Posterior vena cava (tissue), 2 donors: ENCODE results near the gene FLVCR2. TPM values are rescaled to one million over a fixed set of nuclear protein-coding genes. Genes with fewer than 3 reads are reported as not detected.

Experiments
- DNase-seq: peaks from one replicate; pipeline ENCODE4 v3.0.0-alpha.2; 2020; ENCODE audit warnings: low spot score
- intact Hi-C, 2 donors: fragments of 100-400 bp; cut with DNase I; formaldehyde crosslinking; loops; one replicate each; pipeline versions ENCODE4 v1.14.1 to v1.14.2; 2022 to 2023
- total RNA-seq, 2 donors: library from RNA; stranded (reverse); fragmentation: NEBNext Ultra II Directional; extraction: Animal tissue kit (Norgen Biotek cat#: 25700); gene quantifications; one replicate each; pipeline ENCODE4 v1.2.1, GENCODE V29; 2021
- donor health status: DM: yes; HTN: yes; CAD: no.
- donor health status: DM: yes; HTN: yes; CAD: no.

The FLVCR2 gene
- total RNA-seq, 2 donors from 2014 or later: 4.8 to 7.9 TPM

- no peak for DNase-seq
- intact Hi-C loops: no loop called here
Measured at GRCh38 chr14:75615200-75615599, 36.8 kb downstream of the FLVCR2 start.

DNA sequence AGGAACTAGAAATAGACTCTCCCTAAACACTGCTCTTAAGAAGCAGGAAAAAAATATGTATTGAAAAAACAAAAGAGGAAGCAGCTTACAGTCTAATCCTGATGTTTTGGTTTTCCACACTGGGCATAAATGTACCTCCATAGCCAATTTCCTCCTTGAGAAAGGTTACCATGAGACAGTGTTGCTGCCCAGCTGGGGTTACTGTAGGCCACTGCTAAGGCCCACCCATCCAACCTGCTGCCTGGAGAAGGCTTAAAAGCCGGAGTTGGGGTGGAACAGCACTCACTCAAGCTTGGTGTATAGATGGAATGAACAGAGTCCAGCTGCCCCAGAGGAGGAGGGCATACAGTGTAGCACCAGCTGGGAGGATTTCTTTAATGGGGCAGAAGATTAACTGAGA is 41.1 kb downstream of the FLVCR2 start:
- intact Hi-C loops: no loop called here
- no peak for DNase-seq

- intact Hi-C loops: no loop called here
- DNase-seq: no peak
Measured at GRCh38 chr14:75625034-75625433, 46.6 kb downstream of the FLVCR2 start.

GRCh38 chr14:75626396-75626795 is 48.0 kb downstream of the FLVCR2 start:
- intact Hi-C loops: no loop called here
- no peak for DNase-seq

DNA sequence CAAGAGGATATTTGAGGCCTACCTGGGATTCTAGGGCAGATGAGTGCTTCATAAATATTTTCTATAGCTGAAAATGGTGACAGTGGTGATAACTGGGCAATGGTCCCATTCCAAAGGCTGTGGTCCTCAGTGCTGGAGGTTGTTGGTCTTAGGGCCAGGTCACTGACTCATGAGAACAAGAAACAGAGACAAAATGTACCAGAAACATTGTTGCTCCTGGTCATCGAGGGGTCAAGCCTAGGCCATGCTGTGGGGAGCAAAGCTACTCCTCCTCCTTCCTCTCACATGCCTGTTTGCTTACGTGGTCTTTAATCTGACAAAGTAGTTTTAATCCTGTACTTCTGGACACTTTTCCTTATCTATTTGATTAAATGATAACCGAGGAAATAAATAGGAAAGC is 48.4 kb downstream of the FLVCR2 start:
- no peak for DNase-seq
- intact Hi-C loops: no loop called here

GRCh38 chr14:75627406-75627805 is 49.0 kb downstream of the FLVCR2 start:
- intact Hi-C loops: no loop called here
- no peak for DNase-seq

DNA sequence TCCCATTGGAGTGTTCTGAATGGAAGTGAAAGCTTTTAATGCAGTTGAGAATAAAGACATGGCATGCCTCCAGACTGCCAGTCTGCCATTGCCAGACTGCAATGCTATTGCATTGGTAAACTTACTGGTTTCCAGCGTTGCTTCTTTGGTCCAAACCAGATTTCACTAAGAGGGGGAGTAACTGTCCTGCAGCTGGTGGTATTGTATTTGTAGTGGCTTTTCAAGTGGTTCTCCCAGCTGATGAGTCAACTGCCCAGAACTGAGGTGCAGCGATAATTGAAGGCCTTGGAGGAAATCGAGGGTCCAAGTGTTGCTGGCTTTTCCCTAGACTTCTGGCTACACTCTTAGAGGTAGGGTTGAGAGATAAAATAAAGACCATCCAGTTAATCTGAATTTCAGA is 50.4 kb downstream of the FLVCR2 start:
- intact Hi-C loops: no loop called here
- DNase-seq: no peak

DNA sequence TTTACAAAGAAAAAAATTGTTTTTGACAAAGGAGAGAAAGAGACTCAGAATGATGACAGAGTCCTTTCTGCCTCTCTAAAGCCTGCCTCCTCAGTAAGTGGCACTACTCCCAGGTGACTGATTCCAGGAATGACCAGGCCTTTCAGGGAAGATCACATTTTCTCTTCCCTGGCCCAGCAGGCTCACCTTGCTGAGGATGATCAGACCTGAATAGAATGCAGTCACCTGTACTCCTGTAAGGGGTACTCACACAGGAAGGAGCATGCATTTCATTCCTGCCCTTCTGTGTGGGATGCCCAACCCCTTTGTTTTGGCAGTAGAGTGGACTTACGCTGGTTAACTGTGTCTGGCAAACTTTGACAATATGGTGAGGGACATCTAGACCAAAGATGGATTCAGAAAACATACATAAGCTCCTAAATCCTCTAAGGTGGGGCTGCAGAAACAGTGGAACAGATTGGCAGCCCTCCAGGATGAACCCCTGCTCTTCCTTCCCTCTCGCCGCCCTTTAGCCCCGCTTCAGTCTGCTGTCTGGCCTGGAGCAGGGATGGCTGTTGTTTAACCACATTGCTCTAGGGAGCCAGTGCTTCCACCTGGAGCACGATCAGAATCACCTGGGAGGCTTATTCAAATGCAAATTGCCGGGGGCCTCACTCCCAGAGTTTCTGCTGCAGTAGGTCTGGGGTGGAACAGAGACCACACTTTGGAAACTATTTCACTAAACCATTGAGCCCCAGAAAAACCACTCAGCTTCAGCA is 52.5 kb downstream of the FLVCR2 start:
- intact Hi-C loops: no loop called here
- no peak for DNase-seq

DNA sequence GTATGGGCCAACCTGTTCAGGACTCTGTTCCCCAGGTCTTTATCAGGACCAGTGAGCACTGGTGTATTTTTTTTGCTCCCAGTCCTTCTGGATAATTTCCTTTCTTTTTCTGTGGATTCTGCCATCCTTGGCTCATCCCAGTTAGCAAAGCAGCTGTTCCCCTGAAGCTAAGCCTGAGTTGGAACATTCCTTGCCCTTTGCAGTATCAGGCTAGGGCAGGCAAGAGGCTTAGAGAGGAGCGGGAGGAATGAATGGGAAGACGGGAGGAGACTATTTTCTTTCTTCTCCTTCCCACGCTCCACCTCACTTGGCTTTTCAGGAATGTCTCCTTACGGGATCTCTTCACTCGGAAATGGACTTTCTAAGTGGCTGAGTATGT is 53.0 kb downstream of the FLVCR2 start:
- DNase-seq: no peak
- intact Hi-C loops: no loop called here

DNA sequence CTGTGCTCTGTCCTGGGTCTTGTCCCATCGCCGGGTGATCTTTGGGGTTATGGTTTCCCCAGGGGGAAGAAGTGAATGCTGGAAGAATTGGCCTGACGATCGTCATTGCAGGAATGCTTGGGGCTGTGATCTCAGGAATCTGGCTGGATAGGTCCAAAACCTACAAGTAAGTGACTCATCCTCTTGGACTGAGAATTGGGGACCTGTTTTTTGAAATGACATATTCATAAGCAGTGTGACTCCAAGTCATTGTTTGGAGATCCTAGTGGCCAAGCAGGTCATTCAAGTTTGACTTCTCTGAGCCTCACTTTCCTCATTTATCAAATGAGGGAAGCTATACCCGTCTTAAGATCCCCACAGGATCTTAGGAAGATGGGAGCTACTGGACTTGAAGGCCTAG is 56.4 kb downstream of the FLVCR2 start:
- intact Hi-C loops: no loop called here
- DNase-seq: no peak

DNA sequence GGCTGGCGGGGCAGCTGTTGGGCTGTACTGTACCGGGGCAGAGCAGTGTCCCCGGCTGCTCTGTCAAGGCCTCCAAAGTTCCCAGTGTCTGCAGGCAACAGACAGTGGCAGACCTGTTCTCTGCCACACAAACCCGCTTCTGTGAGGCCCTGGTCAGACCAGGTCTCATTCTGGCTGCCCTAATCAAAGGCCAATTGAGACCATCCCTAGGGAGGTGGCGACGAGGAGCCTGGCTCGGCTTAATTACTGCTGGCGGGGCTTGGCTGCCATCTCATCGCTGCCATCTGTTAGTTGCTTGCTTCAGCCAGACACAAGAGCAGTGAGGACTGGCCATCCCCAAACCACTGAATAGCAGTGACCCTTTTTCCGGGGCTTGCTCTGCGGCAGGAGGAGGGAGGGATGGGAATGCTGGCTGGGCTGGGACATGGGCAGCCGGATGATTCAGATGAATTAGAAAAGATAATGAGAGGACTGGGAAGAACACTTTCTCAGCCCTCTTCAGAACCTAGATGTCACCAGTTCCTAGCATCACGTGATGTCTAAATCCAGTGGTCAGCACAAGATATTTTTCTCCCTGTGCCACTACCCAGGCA is 57.8 kb downstream of the FLVCR2 start:
- DNase-seq: no peak

GRCh38 chr14:75640876-75641275 is 62.5 kb downstream of the FLVCR2 start:
- intact Hi-C loops: no loop called here
- DNase-seq: no peak

More for the DNA sequence above, 57.8 kb downstream of the FLVCR2 start:
- intact Hi-C loops: no loop called here

- intact Hi-C loops: no loop called here
- DNase-seq: no peak
Measured at GRCh38 chr14:75643985-75644384, 65.6 kb downstream of the FLVCR2 start.

- intact Hi-C loops: no loop called here
- no peak for DNase-seq
Measured at GRCh38 chr14:75645056-75645455, 66.6 kb downstream of the FLVCR2 start.

DNA sequence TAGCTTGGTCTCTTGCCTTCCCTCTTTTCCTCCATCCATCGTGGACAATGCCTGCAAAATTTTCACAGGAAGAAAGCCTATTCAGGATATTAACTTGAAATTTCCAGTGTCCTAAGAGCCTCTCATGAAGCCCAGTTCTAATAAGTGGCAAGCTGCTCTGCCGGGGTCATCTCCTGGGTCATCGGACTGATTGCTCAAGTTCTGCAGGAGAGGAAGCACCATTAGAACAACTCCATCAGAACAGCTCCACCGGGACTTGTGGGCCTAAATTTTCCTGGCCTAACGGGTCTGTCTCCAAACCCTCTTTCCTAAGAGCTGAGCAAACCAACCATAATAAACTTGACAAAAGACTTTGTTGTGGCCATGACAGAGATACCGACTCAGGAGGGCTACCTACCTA is 68.3 kb downstream of the FLVCR2 start:
- intact Hi-C loops: no loop called here
- no peak for DNase-seq

DNA sequence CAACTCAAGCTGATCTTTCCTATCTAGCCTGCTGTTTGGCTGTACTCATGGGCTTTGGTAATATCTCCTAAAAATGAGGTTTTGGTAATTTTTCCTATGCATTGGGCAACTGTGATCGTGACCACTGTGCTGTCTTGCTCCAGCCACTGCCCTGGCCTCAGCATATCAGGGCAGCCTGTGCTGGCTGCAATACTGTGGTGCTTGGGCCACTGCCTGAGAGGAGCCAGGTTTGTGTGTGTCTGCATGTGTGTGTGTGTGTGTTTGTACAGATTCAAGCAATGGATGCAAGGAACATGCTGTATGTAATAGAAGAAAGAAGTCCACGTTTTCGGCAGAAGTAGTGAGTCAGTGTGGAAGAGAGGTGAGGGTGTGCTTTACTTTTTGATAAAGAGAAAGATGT is 69.2 kb downstream of the FLVCR2 start:
- DNase-seq: no peak
- intact Hi-C loops: loop anchor here in 1 of 2 donors (2.0 kb wide), 1 partner anchor 67 kb away; no protein-coding TSS in a partner anchor

GRCh38 chr14:75648066-75648838 is 69.8 kb downstream of the FLVCR2 start:
- no peak for DNase-seq
- intact Hi-C loops: loop anchor here in 1 of 2 donors (2.0 kb wide), 1 partner anchor 67 kb away; no protein-coding TSS in a partner anchor

DNA sequence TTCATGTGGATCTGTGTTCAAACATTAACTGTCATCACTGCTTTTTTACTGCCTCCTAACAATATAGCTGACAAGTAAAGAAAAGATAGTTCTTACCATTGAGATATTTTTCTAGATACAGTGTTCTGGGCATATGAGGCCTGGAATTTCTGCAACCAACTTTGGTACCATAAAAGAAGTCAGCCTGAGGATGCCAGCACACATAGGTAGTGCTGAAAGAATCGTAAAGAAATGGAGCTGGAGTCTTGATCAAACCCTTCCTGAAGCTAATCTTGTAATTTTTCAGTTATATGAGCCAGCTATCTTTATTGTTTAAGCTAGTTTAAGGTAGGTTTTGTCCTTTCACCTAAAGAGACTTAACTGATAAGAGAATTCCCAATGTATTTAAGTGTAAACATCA is 70.9 kb downstream of the FLVCR2 start:
- no peak for DNase-seq
- intact Hi-C loops: loop anchor here in 1 of 2 donors (2.0 kb wide), 1 partner anchor 69 kb away; no protein-coding TSS in a partner anchor

DNA sequence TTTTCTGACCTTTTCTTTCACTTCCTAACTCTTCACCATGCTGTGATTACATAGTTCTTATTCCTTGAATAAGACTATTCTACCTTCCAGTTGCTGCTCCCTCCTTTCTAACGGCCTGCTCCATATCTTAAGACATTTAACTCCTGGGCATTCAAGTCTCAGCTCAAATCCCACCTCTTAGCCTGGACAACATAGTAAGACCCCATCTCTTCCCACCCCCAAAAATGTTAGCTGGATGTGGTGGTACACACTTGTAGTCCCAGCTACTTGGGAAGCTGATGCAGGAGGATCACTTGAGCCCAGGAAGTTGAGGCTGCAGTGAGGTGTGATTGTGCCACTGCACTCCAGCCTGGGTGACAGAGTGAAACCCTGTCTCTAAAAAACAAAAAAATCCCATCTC is 71.4 kb downstream of the FLVCR2 start:
- intact Hi-C loops: loop anchor here in 1 of 2 donors (2.0 kb wide), 1 partner anchor 69 kb away; no protein-coding TSS in a partner anchor
- DNase-seq: no peak
